Measurements from ENCODE around the gene ARFIP2.

The ARFIP2 gene

GRCh38 chr11:6458352-6459098 is 22.6 kb downstream of the ARFIP2 start:
- H3K27me3 ChIP-seq (ENCODE audit: control insufficient read depth, insufficient read depth, low read length), result no peaks in the 10 kb centered on the region
- no peaks in the 10 kb centered on the region for H3K9me3 ChIP-seq (ENCODE audit: control insufficient read depth, insufficient read depth, low read length)
- H3K4me1 ChIP-seq (ENCODE audit: control insufficient read depth, insufficient read depth, low read length), result no peaks in the 10 kb centered on the region
- no peak overlapping the region for H3K9ac ChIP-seq (ENCODE audit: low read depth, low read length)
- no peak overlapping the region for H3K4me3 ChIP-seq (ENCODE audit: low read depth, low read length)
- H3K36me3 ChIP-seq (ENCODE audit: control insufficient read depth, insufficient read depth, low read length), result peaks cover 24% of the 10 kb centered on the region

- Histone ChIP-seq H3K27me3 (ENCODE audit: control insufficient read depth, insufficient read depth, low read length) (no peaks in the 10 kb centered on the region), H3K4me3 (ENCODE audit: low read depth, low read length) (no peak overlapping the region), H3K4me1 (ENCODE audit: control insufficient read depth, insufficient read depth, low read length) (no peaks in the 10 kb centered on the region), H3K9ac (ENCODE audit: low read depth, low read length) (no peak overlapping the region), H3K9me3 (ENCODE audit: control insufficient read depth, insufficient read depth, low read length) (no peaks in the 10 kb centered on the region), H3K36me3 (ENCODE audit: control insufficient read depth, insufficient read depth, low read length) (peaks cover 24% of the 10 kb centered on the region)
These were observed 23.4 kb downstream of the ARFIP2 start for GRCh38 chr11:6457581-6458320.

GRCh38 chr11:6456361-6457073 is 24.6 kb downstream of the ARFIP2 start:
- no peak overlapping the region for H3K9ac ChIP-seq (ENCODE audit: low read depth, low read length)
- no peaks in the 10 kb centered on the region for H3K9me3 ChIP-seq (ENCODE audit: control insufficient read depth, insufficient read depth, low read length)
- H3K27me3 ChIP-seq (ENCODE audit: control insufficient read depth, insufficient read depth, low read length), result no peaks in the 10 kb centered on the region
- peaks cover 24% of the 10 kb centered on the region for H3K36me3 ChIP-seq (ENCODE audit: control insufficient read depth, insufficient read depth, low read length)
- no peaks in the 10 kb centered on the region for H3K4me1 ChIP-seq (ENCODE audit: control insufficient read depth, insufficient read depth, low read length)
- no peak overlapping the region for H3K4me3 ChIP-seq (ENCODE audit: low read depth, low read length)

GRCh38 chr11:6455070-6455469 is 26.1 kb downstream of the ARFIP2 start:
- H3K4me1 ChIP-seq (ENCODE audit: control insufficient read depth, insufficient read depth, low read length), result no peaks in the 10 kb centered on the region
- no peak overlapping the region for H3K4me3 ChIP-seq (ENCODE audit: low read depth, low read length)
- peaks cover 30% of the 10 kb centered on the region for H3K36me3 ChIP-seq (ENCODE audit: control insufficient read depth, insufficient read depth, low read length)
- H3K9ac ChIP-seq (ENCODE audit: low read depth, low read length), result no peak overlapping the region
- H3K9me3 ChIP-seq (ENCODE audit: control insufficient read depth, insufficient read depth, low read length), result no peaks in the 10 kb centered on the region
- no peaks in the 10 kb centered on the region for H3K27me3 ChIP-seq (ENCODE audit: control insufficient read depth, insufficient read depth, low read length)

- Histone ChIP-seq H3K9me3 (ENCODE audit: control insufficient read depth, insufficient read depth, low read length) (no peaks in the 10 kb centered on the region), H3K36me3 (ENCODE audit: control insufficient read depth, insufficient read depth, low read length) (peaks cover 35% of the 10 kb centered on the region)
These were observed 28.0 kb downstream of the ARFIP2 start for GRCh38 chr11:6453152-6453551.

GRCh38 chr11:6452219-6452618 is 28.9 kb downstream of the ARFIP2 start:
- Histone ChIP-seq H3K4me3 (ENCODE audit: low read depth, low read length) (no peak overlapping the region), H3K9ac (ENCODE audit: low read depth, low read length) (no peak overlapping the region), H3K9me3 (ENCODE audit: control insufficient read depth, insufficient read depth, low read length) (no peaks in the 10 kb centered on the region), H3K27me3 (ENCODE audit: control insufficient read depth, insufficient read depth, low read length) (no peaks in the 10 kb centered on the region), H3K4me1 (ENCODE audit: control insufficient read depth, insufficient read depth, low read length) (no peaks in the 10 kb centered on the region), H3K36me3 (ENCODE audit: control insufficient read depth, insufficient read depth, low read length) (peaks cover 29% of the 10 kb centered on the region)

More at GRCh38 chr11:6453152-6453551, 28.0 kb downstream of the ARFIP2 start:
- Histone ChIP-seq H3K9ac (ENCODE audit: low read depth, low read length) (no peak overlapping the region), H3K4me1 (ENCODE audit: control insufficient read depth, insufficient read depth, low read length) (no peaks in the 10 kb centered on the region), H3K4me3 (ENCODE audit: low read depth, low read length) (no peak overlapping the region), H3K27me3 (ENCODE audit: control insufficient read depth, insufficient read depth, low read length) (no peaks in the 10 kb centered on the region)

- Histone ChIP-seq H3K4me1 (ENCODE audit: control insufficient read depth, insufficient read depth, low read length) (no peaks in the 10 kb centered on the region), H3K27me3 (ENCODE audit: control insufficient read depth, insufficient read depth, low read length) (no peaks in the 10 kb centered on the region), H3K4me3 (ENCODE audit: low read depth, low read length) (no peak overlapping the region), H3K36me3 (ENCODE audit: control insufficient read depth, insufficient read depth, low read length) (peaks cover 11% of the 10 kb centered on the region), H3K9ac (ENCODE audit: low read depth, low read length) (no peak overlapping the region), H3K9me3 (ENCODE audit: control insufficient read depth, insufficient read depth, low read length) (no peaks in the 10 kb centered on the region)
These were observed 32.6 kb downstream of the ARFIP2 start for GRCh38 chr11:6448574-6448973.

- Histone ChIP-seq H3K4me3 (ENCODE audit: low read depth, low read length) (no peak overlapping the region), H3K36me3 (ENCODE audit: control insufficient read depth, insufficient read depth, low read length) (no peaks in the 10 kb centered on the region), H3K4me1 (ENCODE audit: control insufficient read depth, insufficient read depth, low read length) (peaks cover 2% of the 10 kb centered on the region), H3K27me3 (ENCODE audit: control insufficient read depth, insufficient read depth, low read length) (no peaks in the 10 kb centered on the region), H3K9me3 (ENCODE audit: control insufficient read depth, insufficient read depth, low read length) (no peaks in the 10 kb centered on the region), H3K9ac (ENCODE audit: low read depth, low read length) (no peak overlapping the region)
These were observed 37.7 kb downstream of the ARFIP2 start for GRCh38 chr11:6443269-6444003.

GRCh38 chr11:6442441-6442840 is 38.7 kb downstream of the ARFIP2 start:
- no peaks in the 10 kb centered on the region for H3K27me3 ChIP-seq (ENCODE audit: control insufficient read depth, insufficient read depth, low read length)
- no peak overlapping the region for H3K4me3 ChIP-seq (ENCODE audit: low read depth, low read length)
- H3K4me1 ChIP-seq (ENCODE audit: control insufficient read depth, insufficient read depth, low read length), result peaks cover 2% of the 10 kb centered on the region
- no peaks in the 10 kb centered on the region for H3K36me3 ChIP-seq (ENCODE audit: control insufficient read depth, insufficient read depth, low read length)
- H3K9ac ChIP-seq (ENCODE audit: low read depth, low read length), result no peak overlapping the region
- H3K9me3 ChIP-seq (ENCODE audit: control insufficient read depth, insufficient read depth, low read length), result no peaks in the 10 kb centered on the region

- H3K4me3 ChIP-seq (ENCODE audit: low read depth, low read length), result no peak within 1 kb of the TSS
- peaks cover 2% of the 10 kb centered on the region for H3K4me1 ChIP-seq (ENCODE audit: control insufficient read depth, insufficient read depth, low read length)
- no peaks in the 10 kb centered on the region for H3K36me3 ChIP-seq (ENCODE audit: control insufficient read depth, insufficient read depth, low read length)
- no peaks in the 10 kb centered on the region for H3K9me3 ChIP-seq (ENCODE audit: control insufficient read depth, insufficient read depth, low read length)
- H3K9ac ChIP-seq (ENCODE audit: low read depth, low read length), result no peak within 1 kb of the TSS
- no peaks in the 10 kb centered on the region for H3K27me3 ChIP-seq (ENCODE audit: control insufficient read depth, insufficient read depth, low read length)
These were observed 40.2 kb downstream of the ARFIP2 start, which contains the start of gene HPX for GRCh38 chr11:6440906-6441358. Gene HPX (minus strand): TSS chr11:6440987. CDS start chr11:6440963, 24 bp downstream.

- no peak overlapping the region for H3K9ac ChIP-seq (ENCODE audit: low read depth, low read length)
- H3K9me3 ChIP-seq (ENCODE audit: control insufficient read depth, insufficient read depth, low read length), result no peaks in the 10 kb centered on the region
- H3K27me3 ChIP-seq (ENCODE audit: control insufficient read depth, insufficient read depth, low read length), result no peaks in the 10 kb centered on the region
- no peaks in the 10 kb centered on the region for H3K36me3 ChIP-seq (ENCODE audit: control insufficient read depth, insufficient read depth, low read length)
- no peak overlapping the region for H3K4me3 ChIP-seq (ENCODE audit: low read depth, low read length)
- H3K4me1 ChIP-seq (ENCODE audit: control insufficient read depth, insufficient read depth, low read length), result peaks cover 2% of the 10 kb centered on the region
These were observed 42.1 kb downstream of the ARFIP2 start for GRCh38 chr11:6438979-6439571.

Measured in iPS-15b (cell line).